K562 (cell line): ENCODE results near the gene MCAM. TPM values are rescaled to one million over a fixed set of nuclear protein-coding genes. Genes with fewer than 3 reads are reported as not detected.

ENCODE experiments used
- CBFA2T3 ChIP-seq: fragments of 450-650 bp; IDR thresholded peaks from 2 replicates; pipeline ENCODE4 v1.6.1; 2017
- CEBPG ChIP-seq, 3 experiments: fragments of 200-800 bp in 1 of 3; sonication (Bioruptor generic) in 1 of 3; sonication (generic) in 1 of 3; formaldehyde crosslinking in 1 of 3; IDR thresholded peaks in 2 of 3; conservative IDR thresholded peaks in 1 of 3; 2 replicates each; pipeline versions ENCODE4 v1.6.1 to v1.8.0; 2016 to 2022; ENCODE audit warnings: missing compliant biosample characterization in 2 of 3, missing genetic modification characterization in 2 of 3, mild to moderate bottlenecking in 1 of 3, missing genetic modification reagents in 1 of 3
- CREB1 ChIP-seq, 2 experiments: sonication (generic) in 1 of 2; formaldehyde crosslinking in 1 of 2; IDR thresholded peaks; 2 replicates each; pipeline versions ENCODE4 v1.6.1 to v1.8.0; 2012 to 2022; ENCODE audit warnings: inconsistent platforms in 1 of 2, mild to moderate bottlenecking in 1 of 2, missing genetic modification reagents in 1 of 2, moderate library complexity in 1 of 2
- JUND ChIP-seq, 2 experiments: IDR thresholded peaks; 2 replicates in 1 of 2; 3 replicates in 1 of 2; pipeline ENCODE4 v1.6.1; 2011; ENCODE audit warnings: borderline replicate concordance in 2 of 2, low read depth in 2 of 2, low read length in 2 of 2, improper control_type of control experiment in 1 of 2, missing biosample characterization in 1 of 2, missing genetic modification characterization in 1 of 2, missing genetic modification reagents in 1 of 2
- polyA plus RNA-seq, 8 experiments: library from polyadenylated mRNA; depleted of rRNA in 4 of 8; stranded (reverse) in 5 of 8; unstranded in 3 of 8; fragments of >200 nt; fragmentation: Nextera tagmentation in 2 of 8; fragmentation: Illumina TruSeq in 1 of 8; extraction: Ambion mirVana in 2 of 8; extraction: Trizol in 1 of 8; gene quantifications; 2 replicates each; pipeline versions ENCODE4 v1.2.1 to v1.2.3, GENCODE V29; 2011 to 2014; ENCODE audit warnings: inconsistent platforms in 1 of 8, missing spikeins in 1 of 8
- total RNA-seq, 7 experiments: library from RNA; depleted of rRNA in 6 of 7; stranded (reverse); fragments of >200 nt in 6 of 7; fragmentation: Illumina TruSeq in 2 of 7; extraction: Trizol in 2 of 7; gene quantifications; 2 replicates each; pipeline versions ENCODE4 v1.2.1 to v1.2.3, GENCODE V29; 2011 to 2021; ENCODE audit warnings: low replicate concordance in 1 of 7
- TF ChIP-seq, protein P1 (sequence below), 2 experiments: fragments of 450-650 bp; formaldehyde crosslinking in 1 of 2; IDR thresholded peaks; 2 replicates each; pipeline versions ENCODE4 v1.4.0 to v1.6.1; 2014 to 2020; ENCODE audit warnings: mild to moderate bottlenecking in 2 of 2, borderline replicate concordance in 1 of 2, low read depth in 1 of 2
- TF ChIP-seq, protein P2 (sequence below): fragments of 450-650 bp; IDR thresholded peaks from 2 replicates; pipeline ENCODE4 v1.7.0; 2016; ENCODE audit warnings: borderline replicate concordance

MCAM gene
- total and polyA plus RNA-seq, 9 of the 15 experiments (the other 6 are each of a cell fraction or from before 2014, with no cell fraction given): 14.7 to 118 (median 53.6) TPM

DNA sequence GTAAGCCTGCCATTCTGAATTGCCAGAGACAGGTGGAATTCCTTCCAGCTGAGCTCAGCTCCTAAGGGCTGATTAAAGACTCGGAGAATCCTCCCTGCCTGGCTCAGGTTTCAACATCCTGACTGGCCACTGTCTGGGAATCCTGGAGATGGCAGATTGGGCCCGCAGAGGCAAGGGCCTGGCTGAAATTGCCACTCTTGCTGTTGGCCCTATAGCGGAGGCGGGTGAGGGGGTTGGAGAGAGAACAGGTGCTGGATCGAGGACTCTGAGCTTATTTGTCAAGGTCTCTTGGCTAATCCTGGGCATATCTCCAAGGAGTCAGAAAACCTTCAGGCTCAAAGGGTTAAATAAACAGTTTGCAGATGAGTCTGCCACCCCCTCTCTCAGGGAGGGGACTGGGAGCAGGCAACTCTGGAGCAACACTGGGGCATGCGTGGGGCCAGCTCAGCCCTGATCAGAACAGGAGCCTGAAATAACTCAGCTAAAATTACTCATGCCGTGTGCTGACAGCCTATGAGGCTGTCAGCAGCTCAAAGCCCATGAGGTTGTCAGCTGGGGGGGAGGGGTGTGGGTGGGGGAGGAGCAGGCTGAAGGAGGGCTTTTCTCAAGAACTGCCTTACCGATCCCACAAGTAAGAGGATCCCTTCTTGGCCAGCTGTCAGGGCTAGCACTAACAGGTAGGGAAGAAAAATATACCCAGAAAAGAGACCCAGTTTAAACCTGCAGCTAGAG, 44.3 kb upstream of the MCAM start (continued):
- TF ChIP-seq, protein P1, sequence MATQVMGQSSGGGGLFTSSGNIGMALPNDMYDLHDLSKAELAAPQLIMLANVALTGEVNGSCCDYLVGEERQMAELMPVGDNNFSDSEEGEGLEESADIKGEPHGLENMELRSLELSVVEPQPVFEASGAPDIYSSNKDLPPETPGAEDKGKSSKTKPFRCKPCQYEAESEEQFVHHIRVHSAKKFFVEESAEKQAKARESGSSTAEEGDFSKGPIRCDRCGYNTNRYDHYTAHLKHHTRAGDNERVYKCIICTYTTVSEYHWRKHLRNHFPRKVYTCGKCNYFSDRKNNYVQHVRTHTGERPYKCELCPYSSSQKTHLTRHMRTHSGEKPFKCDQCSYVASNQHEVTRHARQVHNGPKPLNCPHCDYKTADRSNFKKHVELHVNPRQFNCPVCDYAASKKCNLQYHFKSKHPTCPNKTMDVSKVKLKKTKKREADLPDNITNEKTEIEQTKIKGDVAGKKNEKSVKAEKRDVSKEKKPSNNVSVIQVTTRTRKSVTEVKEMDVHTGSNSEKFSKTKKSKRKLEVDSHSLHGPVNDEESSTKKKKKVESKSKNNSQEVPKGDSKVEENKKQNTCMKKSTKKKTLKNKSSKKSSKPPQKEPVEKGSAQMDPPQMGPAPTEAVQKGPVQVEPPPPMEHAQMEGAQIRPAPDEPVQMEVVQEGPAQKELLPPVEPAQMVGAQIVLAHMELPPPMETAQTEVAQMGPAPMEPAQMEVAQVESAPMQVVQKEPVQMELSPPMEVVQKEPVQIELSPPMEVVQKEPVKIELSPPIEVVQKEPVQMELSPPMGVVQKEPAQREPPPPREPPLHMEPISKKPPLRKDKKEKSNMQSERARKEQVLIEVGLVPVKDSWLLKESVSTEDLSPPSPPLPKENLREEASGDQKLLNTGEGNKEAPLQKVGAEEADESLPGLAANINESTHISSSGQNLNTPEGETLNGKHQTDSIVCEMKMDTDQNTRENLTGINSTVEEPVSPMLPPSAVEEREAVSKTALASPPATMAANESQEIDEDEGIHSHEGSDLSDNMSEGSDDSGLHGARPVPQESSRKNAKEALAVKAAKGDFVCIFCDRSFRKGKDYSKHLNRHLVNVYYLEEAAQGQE (IDR thresholded peaks at IDR 0.05; ENCODE audit: borderline replicate concordance): 0 out of 2 replicates have a peak, but pooled peaks have one; percentile 5
- TF ChIP-seq, protein P1 (CRISPR knock-in tag; IDR thresholded peaks at IDR 0.05; ENCODE audit: low read depth): no peak
- no peak for TF ChIP-seq CREB1 (IDR thresholded peaks at IDR 0.05)
- no peak for TF ChIP-seq CREB1 (CRISPR knock-in tag; IDR thresholded peaks at IDR 0.05)
- peak; percentile 65 for TF ChIP-seq CBFA2T3
- peak; percentile 72 for TF ChIP-seq CEBPG (CRISPR knock-in tag; IDR thresholded peaks at IDR 0.05)
- peak; percentile 22 to 76; a peak in 2 of 4 replicates for TF ChIP-seq CEBPG (tag; conservative IDR thresholded peaks at IDR 0.05 in 1 of 2, IDR thresholded peaks at IDR 0.05 in 1 of 2)
- TF ChIP-seq, protein P2, sequence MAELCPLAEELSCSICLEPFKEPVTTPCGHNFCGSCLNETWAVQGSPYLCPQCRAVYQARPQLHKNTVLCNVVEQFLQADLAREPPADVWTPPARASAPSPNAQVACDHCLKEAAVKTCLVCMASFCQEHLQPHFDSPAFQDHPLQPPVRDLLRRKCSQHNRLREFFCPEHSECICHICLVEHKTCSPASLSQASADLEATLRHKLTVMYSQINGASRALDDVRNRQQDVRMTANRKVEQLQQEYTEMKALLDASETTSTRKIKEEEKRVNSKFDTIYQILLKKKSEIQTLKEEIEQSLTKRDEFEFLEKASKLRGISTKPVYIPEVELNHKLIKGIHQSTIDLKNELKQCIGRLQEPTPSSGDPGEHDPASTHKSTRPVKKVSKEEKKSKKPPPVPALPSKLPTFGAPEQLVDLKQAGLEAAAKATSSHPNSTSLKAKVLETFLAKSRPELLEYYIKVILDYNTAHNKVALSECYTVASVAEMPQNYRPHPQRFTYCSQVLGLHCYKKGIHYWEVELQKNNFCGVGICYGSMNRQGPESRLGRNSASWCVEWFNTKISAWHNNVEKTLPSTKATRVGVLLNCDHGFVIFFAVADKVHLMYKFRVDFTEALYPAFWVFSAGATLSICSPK: no peak
- TF ChIP-seq JUND (IDR thresholded peaks at IDR 0.05; ENCODE audit: borderline replicate concordance, low read depth, low read length): peak; percentile 61
- no peak for TF ChIP-seq JUND (tag; IDR thresholded peaks at IDR 0.05; ENCODE audit: borderline replicate concordance, low read depth, low read length)
